Stimulated activated CD4-positive, alpha-beta T cell treated with anti-CD3 and anti-CD28 coated beads, TNF-alpha, amount 100 ng/mL, for 24 hours (primary cell): ENCODE results near the gene KCNK18.
A peak's percentile ranks its signal among the peaks of the same experiment; 100 is the strongest.

Experiments used
- DNase-seq, 3 experiments: peaks; one replicate each; pipeline ENCODE4 v3.0.0-alpha.2; 2020; ENCODE audit warnings: low read depth in 3 of 3

Gene KCNK18

DNA sequence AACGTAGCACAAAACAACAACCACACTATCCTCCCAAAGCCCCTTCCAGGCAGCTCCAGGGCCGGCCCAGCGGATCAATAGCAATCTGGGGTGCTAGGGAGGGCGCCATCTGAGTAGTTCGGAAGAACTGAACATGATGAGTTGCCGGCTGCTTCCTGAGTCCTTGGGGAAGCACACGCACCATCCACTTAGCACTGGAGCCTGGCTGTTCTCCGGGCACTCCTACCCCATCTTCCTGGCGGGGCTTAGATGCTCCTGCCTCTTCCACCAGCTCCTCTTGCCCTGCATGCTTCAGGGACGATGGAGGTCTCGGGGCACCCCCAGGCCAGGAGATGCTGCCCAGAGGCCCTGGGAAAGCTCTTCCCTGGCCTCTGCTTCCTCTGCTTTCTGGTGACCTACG lies at the start of gene KCNK18:
Gene KCNK18, plus strand, starts transcription at position 301 of the 400 bp plus-strand sequence. Its CDS starts 0 bp downstream, at position 301.
- no peak for DNase-seq

- no peak for DNase-seq
These were observed 49.0 kb upstream of the KCNK18 start for GRCh38 chr10:117148284-117148683.

DNA sequence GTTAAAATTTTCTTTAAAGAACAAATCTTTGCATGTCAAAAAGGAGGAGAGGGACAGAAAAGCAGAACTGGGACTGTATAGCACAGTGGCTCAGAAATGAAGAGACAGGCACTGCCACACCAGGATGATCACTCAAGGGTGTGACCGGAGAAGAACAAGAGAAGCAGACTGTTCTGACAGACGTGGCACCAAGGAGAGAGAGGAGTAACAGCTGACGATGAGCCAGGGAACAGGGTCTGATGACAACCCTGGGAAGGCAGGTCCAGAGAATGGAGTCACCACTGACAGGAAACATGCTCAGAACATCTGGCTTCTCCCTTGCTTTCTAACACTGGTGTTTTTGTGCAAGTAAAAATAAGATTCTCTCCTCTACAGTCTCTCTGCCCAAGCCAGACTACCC lies 44.6 kb upstream of the KCNK18 start:
- DNase-seq, result no peak

GRCh38 chr10:117158297-117158696 lies 39.0 kb upstream of the KCNK18 start:
- DNase-seq, result no peak

DNA sequence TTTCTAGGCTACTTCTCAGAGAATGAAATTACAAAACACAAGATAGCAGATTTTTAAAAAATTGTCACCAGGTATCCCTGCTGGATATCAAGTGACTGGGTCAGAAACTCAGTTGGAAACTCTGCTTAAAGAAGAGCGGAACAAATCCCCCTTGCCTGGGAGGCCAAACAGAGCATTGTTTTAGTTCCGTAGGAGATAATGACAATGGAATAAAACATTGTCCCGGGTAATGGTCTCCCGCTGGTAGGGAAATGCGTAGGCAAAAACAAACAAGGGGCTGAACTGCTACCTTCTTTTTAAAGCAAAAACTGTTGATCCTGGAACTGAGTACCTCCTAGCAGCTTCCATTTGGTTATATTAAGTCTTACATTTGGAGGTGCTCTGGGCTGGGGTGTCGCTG lies 37.9 kb upstream of the KCNK18 start:
- no peak for DNase-seq

DNA sequence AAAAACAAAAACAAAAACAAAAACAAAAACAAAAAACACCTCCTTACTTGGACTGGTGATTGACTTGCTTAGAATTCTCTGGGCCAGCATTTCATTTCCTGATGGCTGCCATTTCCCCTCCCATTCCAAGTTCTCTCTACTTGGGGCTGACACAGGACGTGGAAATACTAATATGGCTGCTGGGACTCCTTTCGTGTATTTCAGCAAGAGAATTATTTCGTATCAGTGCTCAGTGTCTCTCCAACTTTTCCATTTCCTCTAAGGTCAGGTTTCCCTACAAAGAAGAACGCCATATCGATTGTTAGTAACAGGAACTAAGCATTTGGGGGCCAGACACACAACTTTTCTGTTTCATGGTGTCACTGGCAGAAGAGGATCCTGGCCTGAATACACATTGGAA lies 36.7 kb upstream of the KCNK18 start:
- DNase-seq, result no peak

- no peak for DNase-seq
These were observed 35.8 kb upstream of the KCNK18 start for GRCh38 chr10:117161386-117162033.

DNA sequence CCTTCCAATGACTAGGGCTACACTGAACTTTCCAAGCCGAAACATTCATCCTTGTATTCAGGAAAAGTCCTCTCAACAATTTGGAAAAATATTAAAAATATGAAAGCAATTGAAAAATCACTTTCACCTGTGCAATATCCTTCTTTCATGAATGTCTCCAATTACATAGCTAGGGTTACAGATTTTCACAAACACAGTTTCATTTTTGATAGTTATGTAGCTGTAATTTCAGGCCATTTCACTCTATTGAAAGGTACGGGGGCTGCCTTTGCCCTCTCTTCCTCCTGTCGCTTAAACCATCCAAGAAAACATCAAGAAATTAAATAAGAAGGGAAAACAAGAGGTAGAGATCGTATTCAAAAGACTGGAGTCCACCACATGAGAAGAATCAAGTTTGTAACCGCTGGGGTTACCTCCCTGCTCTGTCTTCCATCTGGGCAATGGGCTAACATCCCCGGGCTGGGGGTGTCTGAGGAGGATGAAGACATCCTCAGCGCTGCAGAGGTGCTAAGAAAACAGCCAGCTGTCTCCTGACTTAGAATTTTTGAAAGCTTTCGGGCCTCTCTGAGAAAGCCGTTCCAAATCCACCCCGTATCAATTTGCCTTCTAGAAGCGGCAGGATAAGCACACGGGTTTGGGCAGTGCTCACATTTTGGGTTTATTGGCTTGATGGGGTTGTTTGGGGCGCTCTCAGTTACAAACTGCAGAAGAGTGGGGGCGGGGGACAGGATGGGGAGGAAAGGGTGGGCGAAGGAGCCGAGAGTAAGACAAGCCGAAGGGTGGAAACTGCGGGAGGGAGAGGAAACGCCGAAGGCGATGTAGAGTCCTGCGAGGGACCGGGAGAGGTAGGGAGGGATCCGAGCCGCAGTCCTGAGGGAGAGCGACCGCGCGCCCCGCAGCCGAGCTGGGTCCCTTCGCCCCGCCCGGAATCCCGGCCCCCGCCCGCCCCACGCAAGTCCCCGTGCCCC lies 34.9 kb upstream of the KCNK18 start:
- no peak for DNase-seq

DNA sequence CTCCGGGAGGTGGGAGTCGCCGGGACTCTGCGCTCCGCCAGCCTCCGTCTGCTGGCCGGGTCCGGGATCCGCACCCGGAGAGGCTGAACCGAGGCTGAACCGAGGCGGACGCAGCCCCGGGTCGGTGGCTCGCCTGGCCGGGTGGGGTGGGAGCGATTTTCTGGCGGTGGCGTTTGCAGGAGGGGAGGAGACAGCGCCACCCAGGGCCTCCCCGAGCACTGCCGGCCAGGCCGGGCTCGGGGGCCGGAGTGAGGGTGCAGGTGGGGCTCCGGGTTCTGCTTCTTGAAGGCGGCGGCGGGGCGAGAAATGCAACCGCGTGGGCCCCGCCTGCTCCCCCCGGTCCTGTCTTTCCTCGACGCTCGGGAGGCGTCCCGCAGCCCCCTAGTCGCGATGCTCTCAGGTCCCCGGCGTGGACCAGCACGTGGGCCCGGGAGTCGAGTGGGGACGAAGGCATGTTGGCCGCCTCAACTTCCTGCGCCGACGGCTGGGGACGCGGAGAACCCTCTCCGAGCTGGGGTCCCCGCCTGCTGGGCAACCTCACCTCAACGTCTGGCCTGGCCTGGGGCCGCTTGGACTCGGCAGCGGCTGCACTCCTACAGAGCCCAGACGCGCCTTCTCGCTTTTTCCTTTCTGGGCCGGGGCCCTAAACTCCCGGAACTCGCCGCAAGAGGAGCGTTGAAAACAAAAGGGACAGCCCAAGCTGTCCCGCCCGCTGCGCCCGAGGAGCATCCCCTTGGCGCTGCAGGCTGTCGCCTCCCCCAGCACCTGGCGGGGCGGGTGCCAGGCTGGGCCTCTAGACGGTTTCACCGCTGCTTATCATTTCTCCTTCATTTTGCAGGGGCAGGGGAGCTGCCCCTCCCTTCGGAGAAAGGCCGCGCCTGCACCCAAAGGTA lies 34.0 kb upstream of the KCNK18 start:
- DNase-seq, result no peak

- DNase-seq, result no peak
These were observed 33.2 kb upstream of the KCNK18 start for GRCh38 chr10:117163954-117164548.

- DNase-seq, result no peak
These were observed 32.4 kb upstream of the KCNK18 start for GRCh38 chr10:117164592-117165537.

DNA sequence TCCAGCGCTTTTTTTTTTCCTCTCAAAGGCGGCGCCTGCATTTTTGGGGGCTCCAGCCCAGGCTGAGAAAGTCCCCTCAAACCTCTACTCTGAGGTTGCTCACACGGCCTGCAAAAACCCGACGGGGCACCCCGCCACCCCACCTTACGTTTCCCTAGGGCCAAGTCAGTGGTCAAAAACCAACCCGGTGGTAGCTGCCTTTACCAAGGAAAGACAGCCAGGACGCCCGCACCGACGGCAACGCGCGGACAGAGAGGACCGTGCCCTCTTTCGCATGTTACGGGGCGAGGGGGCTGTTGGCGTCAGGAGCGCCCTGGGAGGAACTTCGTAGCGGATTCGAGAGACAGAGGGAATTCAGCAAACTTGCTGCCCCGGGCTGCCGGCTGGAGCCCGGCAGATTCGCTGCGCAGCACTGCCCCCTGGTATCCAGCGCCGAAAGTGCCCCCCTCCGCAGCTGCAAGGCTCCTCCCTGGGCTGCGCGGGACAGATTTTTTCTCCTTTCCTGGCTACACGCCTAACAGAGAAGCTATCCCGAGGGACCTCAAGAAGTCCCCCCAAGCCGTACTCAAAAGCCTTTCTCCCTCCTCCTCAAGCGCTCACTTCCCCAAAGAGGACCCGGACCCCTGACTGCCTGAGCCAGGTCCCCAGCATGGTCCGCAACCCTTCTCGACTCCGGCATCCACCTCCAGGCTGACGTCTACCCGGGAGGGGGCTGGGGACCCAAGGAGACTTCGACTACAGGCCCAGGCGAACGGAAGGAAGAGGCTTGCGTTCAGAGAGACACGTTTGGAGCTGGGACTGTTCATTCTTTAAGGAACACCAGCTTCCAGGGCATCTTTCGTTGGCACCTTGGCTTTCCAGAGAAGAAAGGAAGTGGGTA lies 31.5 kb upstream of the KCNK18 start:
- DNase-seq, result no peak

DNA sequence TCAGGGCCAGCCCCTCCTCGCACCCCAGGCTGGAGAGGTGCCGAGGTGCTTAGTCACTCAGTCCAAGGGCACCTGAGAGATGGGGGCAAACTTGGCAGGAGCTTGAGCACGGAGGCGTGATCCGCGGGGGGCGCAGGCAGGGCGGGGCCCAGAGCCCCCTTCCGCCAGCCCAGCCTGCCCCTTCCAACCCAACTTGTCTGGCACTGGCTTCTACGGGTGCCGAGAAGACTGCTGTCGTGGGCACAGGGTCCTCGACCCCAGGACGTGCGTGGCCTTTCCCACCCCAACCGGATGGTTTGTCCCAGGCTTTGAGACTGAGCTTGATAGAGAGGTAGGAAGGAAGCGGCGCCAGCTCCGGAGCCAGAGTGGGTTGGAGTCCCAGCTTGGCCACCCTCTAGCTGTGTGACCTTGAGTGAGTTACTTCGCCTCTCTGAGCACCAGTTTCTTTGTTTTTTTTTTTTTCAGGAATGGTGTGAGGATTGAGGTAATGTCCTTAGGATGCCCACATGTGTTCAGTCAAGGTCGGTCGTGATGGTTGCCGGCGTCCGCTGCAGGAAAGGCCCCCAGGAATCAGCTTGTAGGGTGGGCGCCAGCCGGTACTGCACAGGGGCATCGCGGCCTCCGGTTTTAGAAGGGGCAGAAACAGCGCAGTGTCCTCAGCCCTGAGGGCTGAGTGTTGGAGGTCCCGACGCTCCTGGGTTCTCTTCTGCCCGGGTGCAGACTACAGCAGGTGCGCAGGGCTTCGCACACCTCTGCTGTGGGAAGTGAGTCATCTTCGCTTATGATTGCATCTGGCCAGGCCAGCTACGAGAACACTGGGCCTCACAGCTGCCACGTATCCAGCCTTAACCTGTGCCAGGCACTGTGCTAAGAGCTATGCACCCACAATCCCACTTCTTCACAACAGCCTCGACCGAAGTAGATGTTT lies 30.6 kb upstream of the KCNK18 start:
- DNase-seq, result no peak

- no peak for DNase-seq
These were observed 29.9 kb upstream of the KCNK18 start for GRCh38 chr10:117167346-117167788.

- peak in 2 of 3 experiments; percentile 55 to 69 for DNase-seq
These were observed 29.3 kb upstream of the KCNK18 start for GRCh38 chr10:117167789-117168674.

DNA sequence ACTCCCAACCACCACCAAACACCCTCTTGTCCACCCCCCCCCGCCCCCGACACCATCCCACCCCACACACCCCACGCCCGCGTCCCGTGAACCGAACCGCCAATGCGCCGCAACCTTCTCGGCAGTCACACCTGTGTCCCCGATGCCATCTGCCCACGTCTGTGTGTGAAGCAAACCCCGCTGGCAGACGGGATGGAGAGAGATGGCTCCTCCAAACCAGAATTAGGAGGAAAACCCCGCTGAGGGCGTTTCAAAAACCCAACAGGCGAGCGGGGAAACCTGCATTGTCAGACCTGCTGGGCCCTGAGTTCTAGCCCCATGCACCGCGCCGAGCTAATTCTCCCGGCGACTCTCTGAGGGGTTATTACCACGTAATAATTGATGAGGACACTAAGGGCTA lies 28.6 kb upstream of the KCNK18 start:
- DNase-seq, result no peak

- no peak for DNase-seq
These were observed 27.8 kb upstream of the KCNK18 start for GRCh38 chr10:117169480-117169879.
